ENCODE measurements around the gene CXXC1.

CXXC1 gene

DNA sequence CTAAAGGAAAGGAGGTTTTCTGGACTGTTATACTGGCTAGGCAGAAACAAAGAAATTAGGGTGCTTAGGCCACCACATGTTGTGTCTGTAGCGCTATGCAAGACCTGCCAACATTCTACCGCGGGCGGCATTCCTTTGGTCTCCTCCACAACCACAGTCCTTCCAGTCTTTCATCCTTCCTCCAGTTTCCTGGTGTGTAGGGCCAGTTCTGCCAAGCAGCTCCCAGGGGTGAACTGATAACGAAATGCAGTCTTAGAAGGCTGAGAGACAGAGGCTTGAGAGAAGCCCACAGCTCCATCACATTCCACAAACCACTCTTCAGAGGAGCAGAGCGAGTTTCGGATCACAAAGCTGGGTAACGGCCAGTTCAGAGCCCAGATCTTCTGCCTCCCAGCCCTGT is 19.5 kb upstream of the CXXC1 start:
- ATAC-seq = no peak
- no peak for TF ChIP-seq ARNTL (CRISPR knock-in tag; IDR thresholded peaks at IDR 0.05; ENCODE audit: borderline replicate concordance, low read depth)
- no peak for TF ChIP-seq TCF4 (CRISPR knock-in tag; IDR thresholded peaks at IDR 0.05; ENCODE audit: borderline replicate concordance)
- TF ChIP-seq, protein P1, sequence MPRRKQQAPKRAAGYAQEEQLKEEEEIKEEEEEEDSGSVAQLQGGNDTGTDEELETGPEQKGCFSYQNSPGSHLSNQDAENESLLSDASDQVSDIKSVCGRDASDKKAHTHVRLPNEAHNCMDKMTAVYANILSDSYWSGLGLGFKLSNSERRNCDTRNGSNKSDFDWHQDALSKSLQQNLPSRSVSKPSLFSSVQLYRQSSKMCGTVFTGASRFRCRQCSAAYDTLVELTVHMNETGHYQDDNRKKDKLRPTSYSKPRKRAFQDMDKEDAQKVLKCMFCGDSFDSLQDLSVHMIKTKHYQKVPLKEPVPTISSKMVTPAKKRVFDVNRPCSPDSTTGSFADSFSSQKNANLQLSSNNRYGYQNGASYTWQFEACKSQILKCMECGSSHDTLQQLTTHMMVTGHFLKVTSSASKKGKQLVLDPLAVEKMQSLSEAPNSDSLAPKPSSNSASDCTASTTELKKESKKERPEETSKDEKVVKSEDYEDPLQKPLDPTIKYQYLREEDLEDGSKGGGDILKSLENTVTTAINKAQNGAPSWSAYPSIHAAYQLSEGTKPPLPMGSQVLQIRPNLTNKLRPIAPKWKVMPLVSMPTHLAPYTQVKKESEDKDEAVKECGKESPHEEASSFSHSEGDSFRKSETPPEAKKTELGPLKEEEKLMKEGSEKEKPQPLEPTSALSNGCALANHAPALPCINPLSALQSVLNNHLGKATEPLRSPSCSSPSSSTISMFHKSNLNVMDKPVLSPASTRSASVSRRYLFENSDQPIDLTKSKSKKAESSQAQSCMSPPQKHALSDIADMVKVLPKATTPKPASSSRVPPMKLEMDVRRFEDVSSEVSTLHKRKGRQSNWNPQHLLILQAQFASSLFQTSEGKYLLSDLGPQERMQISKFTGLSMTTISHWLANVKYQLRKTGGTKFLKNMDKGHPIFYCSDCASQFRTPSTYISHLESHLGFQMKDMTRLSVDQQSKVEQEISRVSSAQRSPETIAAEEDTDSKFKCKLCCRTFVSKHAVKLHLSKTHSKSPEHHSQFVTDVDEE (CRISPR knock-in tag; IDR thresholded peaks at IDR 0.05) = no peak
- TF ChIP-seq ZNF8 (CRISPR knock-in tag; IDR thresholded peaks at IDR 0.05) = no peak
- no peak for TF ChIP-seq PPARA (CRISPR knock-in tag; IDR thresholded peaks at IDR 0.05; ENCODE audit: borderline replicate concordance)

DNA sequence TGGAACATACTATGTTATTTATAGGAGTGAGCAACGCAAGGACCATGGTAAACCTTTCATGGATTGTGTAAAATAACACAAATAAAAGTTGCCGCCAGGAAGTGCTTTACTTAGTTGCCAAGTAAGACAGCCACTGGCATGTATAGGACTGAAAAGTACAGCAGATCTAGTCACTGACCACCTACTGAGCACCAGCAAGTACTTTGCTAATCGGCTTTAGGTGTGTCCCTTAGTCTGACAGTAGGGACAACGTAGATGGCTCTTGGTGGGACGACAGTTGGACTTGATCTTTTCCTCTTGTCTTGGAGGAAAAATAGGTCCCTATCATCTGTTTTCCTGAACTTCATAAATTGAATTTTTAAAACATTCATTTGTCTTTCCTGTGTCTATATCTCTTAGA is 13.6 kb upstream of the CXXC1 start:
- ATAC-seq = no peak
- TF ChIP-seq ZC3H10 (CRISPR knock-in tag; IDR thresholded peaks at IDR 0.05) (no peak), TOX (CRISPR knock-in tag; IDR thresholded peaks at IDR 0.05; ENCODE audit: borderline replicate concordance) (no peak), PPARA (CRISPR knock-in tag; IDR thresholded peaks at IDR 0.05; ENCODE audit: borderline replicate concordance) (no peak), RARB (CRISPR knock-in tag; IDR thresholded peaks at IDR 0.05) (no peak), GLIS3 (CRISPR knock-in tag; IDR thresholded peaks at IDR 0.05) (no peak), ZNF565 (CRISPR knock-in tag; conservative IDR thresholded peaks at IDR 0.05; ENCODE audit: low read depth) (no peak), CSDC2 (CRISPR knock-in tag; IDR thresholded peaks at IDR 0.05) (no peak), BACH2 (CRISPR knock-in tag; IDR thresholded peaks at IDR 0.05; ENCODE audit: borderline replicate concordance) (no peak), TCF4 (CRISPR knock-in tag; IDR thresholded peaks at IDR 0.05; ENCODE audit: borderline replicate concordance) (no peak), SNAI2 (CRISPR knock-in tag; IDR thresholded peaks at IDR 0.05) (no peak), ARNTL (CRISPR knock-in tag; IDR thresholded peaks at IDR 0.05; ENCODE audit: borderline replicate concordance, low read depth) (no peak), ISL1 (CRISPR knock-in tag; IDR thresholded peaks at IDR 0.05) (no peak), ESRRG (CRISPR knock-in tag; IDR thresholded peaks at IDR 0.05) (no peak), ZFP30 (CRISPR knock-in tag; IDR thresholded peaks at IDR 0.05) (no peak)
- TF ChIP-seq, protein P1 (CRISPR knock-in tag; IDR thresholded peaks at IDR 0.05) = no peak
- TF ChIP-seq, protein P2, sequence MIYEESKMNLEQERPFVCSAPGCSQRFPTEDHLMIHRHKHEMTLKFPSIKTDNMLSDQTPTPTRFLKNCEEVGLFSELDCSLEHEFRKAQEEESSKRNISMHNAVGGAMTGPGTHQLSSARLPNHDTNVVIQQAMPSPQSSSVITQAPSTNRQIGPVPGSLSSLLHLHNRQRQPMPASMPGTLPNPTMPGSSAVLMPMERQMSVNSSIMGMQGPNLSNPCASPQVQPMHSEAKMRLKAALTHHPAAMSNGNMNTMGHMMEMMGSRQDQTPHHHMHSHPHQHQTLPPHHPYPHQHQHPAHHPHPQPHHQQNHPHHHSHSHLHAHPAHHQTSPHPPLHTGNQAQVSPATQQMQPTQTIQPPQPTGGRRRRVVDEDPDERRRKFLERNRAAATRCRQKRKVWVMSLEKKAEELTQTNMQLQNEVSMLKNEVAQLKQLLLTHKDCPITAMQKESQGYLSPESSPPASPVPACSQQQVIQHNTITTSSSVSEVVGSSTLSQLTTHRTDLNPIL (CRISPR knock-in tag; IDR thresholded peaks at IDR 0.05; ENCODE audit: low read depth) = no peak
- TF ChIP-seq, protein P3, sequence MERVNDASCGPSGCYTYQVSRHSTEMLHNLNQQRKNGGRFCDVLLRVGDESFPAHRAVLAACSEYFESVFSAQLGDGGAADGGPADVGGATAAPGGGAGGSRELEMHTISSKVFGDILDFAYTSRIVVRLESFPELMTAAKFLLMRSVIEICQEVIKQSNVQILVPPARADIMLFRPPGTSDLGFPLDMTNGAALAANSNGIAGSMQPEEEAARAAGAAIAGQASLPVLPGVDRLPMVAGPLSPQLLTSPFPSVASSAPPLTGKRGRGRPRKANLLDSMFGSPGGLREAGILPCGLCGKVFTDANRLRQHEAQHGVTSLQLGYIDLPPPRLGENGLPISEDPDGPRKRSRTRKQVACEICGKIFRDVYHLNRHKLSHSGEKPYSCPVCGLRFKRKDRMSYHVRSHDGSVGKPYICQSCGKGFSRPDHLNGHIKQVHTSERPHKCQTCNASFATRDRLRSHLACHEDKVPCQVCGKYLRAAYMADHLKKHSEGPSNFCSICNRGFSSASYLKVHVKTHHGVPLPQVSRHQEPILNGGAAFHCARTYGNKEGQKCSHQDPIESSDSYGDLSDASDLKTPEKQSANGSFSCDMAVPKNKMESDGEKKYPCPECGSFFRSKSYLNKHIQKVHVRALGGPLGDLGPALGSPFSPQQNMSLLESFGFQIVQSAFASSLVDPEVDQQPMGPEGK (CRISPR knock-in tag; IDR thresholded peaks at IDR 0.05; ENCODE audit: borderline replicate concordance) = no peak
- TF ChIP-seq, protein P4, sequence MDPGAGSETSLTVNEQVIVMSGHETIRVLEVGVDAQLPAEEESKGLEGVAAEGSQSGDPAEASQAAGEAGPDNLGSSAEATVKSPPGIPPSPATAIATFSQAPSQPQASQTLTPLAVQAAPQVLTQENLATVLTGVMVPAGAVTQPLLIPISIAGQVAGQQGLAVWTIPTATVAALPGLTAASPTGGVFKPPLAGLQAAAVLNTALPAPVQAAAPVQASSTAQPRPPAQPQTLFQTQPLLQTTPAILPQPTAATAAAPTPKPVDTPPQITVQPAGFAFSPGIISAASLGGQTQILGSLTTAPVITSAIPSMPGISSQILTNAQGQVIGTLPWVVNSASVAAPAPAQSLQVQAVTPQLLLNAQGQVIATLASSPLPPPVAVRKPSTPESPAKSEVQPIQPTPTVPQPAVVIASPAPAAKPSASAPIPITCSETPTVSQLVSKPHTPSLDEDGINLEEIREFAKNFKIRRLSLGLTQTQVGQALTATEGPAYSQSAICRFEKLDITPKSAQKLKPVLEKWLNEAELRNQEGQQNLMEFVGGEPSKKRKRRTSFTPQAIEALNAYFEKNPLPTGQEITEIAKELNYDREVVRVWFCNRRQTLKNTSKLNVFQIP (CRISPR knock-in tag; IDR thresholded peaks at IDR 0.05; ENCODE audit: borderline replicate concordance, low read depth) = no peak

Data from SK-N-SH treated with all-trans-retinoic acid at 6 μM for 48 hours (cell line).